Aorta (tissue), 5 donors: Measurements from ENCODE around the gene KDELR3. TPM values are rescaled to one million over a fixed set of nuclear protein-coding genes. Genes with fewer than 3 reads are reported as not detected.

Experiments used
- ATAC-seq: fragments of 200-7000 bp; cut with Tn5 transposase; one replicate; pipeline ENCODE4 v1.9.1; 2022; ENCODE audit warnings: moderate library complexity; ENCODE audit not compliant: low FRiP score
- DNase-seq, 2 donors: peaks; one replicate each; pipeline ENCODE4 v3.0.0-alpha.2; 2020
- H3K27ac ChIP-seq, 2 donors: one replicate each; pipeline ENCODE4 v1.5.1; 2013; ENCODE audit warnings: low read length in 2 of 2, mild to moderate bottlenecking in 2 of 2, moderate library complexity in 2 of 2, control low read depth in 1 of 2, inconsistent platforms in 1 of 2, low read depth in 1 of 2
- H3K27me3 ChIP-seq, 2 donors: one replicate each; pipeline ENCODE4 v1.6.1; 2013; ENCODE audit warnings: control low read depth in 1 of 2, low read length in 1 of 2, mild to moderate bottlenecking in 1 of 2, moderate library complexity in 1 of 2; ENCODE audit not compliant: insufficient read depth in 2 of 2, control insufficient read depth in 1 of 2
- H3K36me3 ChIP-seq, 2 donors: one replicate each; pipeline ENCODE4 v1.6.1; 2013; ENCODE audit warnings: control low read depth in 1 of 2, low read length in 1 of 2, mild to moderate bottlenecking in 1 of 2; ENCODE audit not compliant: insufficient read depth in 2 of 2, control insufficient read depth in 1 of 2
- H3K4me1 ChIP-seq, 2 donors: one replicate each; pipeline ENCODE4 v1.6.1; 2013; ENCODE audit warnings: low read length in 2 of 2, control low read depth in 1 of 2, mild to moderate bottlenecking in 1 of 2, moderate library complexity in 1 of 2; ENCODE audit not compliant: insufficient read depth in 2 of 2, control insufficient read depth in 1 of 2
- H3K4me3 ChIP-seq, 2 donors: one replicate each; pipeline ENCODE4 v1.5.1; 2013; ENCODE audit warnings: low read length in 2 of 2, control low read depth in 1 of 2, mild to moderate bottlenecking in 1 of 2
- H3K9me3 ChIP-seq: one replicate; pipeline ENCODE4 v1.6.1; 2013; ENCODE audit warnings: mild to moderate bottlenecking, low read length; ENCODE audit not compliant: control insufficient read depth
- WGBS, 2 donors: extraction: QIAGEN DNeasy Blood & Tissue Kit; methylation state at CpG; one replicate each; pipeline ENCODE4 v1.1.7; 2013; 5-methylcytosine and 5-hydroxymethylcytosine counted together
- intact Hi-C, 2 donors: fragments of 100-400 bp; cut with DNase I; formaldehyde crosslinking; loops; one replicate each; pipeline versions ENCODE4 v1.14.2 to v1.15.0; 2022
- polyA plus RNA-seq, 2 donors: library from polyadenylated mRNA; stranded (reverse); fragments of 200-250 nt; gene quantifications; one replicate each; pipeline ENCODE4 v1.2.3, GENCODE V29; 2013
- total RNA-seq, 2 donors: library from RNA; stranded (reverse); fragmentation: NEBNext Ultra II Directional; extraction: Animal tissue kit (Norgen Biotek cat#: 25700); gene quantifications; one replicate each; pipeline ENCODE4 v1.2.1, GENCODE V29; 2021
- donor health status: healthy with polysubstance abuse.
- donor health status: Bipolar disorder and iron deficiency.
- donor health status: DM: no; HTN: no; CAD: no.
- donor health status: DM: no; HTN: no; CAD: no.
- donor health status: DM: yes; HTN: yes; CAD: no.

The KDELR3 gene
- total and polyA plus RNA-seq, 4 donors, result 12.9 to 25.8 (median 20.8) TPM

DNA sequence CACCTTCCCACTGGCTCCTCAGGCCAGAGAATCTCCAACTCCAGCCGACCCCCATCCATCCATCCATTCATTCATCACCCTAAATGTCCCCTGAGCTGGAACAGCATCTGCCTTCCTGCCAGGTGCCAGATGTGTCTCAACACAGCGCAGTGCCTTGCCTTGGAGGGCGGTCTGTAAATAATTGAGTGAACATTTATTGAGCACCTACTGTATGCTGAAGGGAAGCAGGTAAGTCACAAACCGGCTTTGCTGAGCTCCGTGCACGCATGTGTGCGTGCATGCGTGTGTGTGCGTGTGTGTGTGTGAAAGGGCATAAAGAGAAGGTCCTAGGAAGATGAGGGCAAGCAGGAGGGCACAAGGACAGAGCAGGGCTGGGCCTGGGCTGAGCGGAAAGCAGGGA, 23.1 kb upstream of the KDELR3 start:
- Histone ChIP-seq H3K4me1 (no peaks in the 10 kb centered on the region), H3K9me3 (no peaks in the 10 kb centered on the region), H3K36me3 (no peaks in the 10 kb centered on the region), H3K27ac (no peak overlapping the region), H3K4me3 (no peak overlapping the region), H3K27me3 (no peaks in the 10 kb centered on the region)
- ATAC-seq (no peak), DNase-seq (no peak)
- WGBS, 2 donors, result 92 to 94% methylated on average over 10 of the region's 10 CpGs
- intact Hi-C loops, result no loop called here

DNA sequence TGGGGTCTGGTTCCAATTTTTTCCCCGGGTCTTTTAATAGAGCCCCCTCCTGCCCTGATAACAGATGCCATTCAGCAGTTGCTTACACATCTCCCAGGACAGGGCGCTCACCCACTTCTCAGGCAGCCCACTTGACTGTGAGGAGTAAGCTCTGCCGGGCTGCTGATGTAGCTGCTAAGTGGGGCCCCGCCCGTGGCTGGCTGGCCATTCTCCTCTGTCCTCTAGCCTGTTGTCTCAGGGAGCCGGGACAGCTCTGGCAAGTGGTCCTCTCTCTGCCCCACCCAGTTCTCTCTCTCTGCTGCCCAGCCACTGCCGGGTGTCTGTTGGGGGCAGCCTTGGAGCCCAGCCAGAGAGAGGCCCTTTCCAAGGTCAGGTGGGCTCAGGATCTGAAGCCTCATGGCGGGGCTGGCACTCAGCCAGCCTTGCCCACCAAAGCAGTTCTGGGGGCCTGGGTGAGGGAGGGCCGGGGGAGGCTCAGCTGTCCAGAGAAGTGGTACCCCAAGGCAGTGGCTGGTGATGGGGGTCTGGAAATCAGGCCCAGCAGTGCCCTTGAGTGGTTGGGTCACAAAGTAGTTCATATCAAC, 21.8 kb upstream of the KDELR3 start:
- Histone ChIP-seq H3K4me1 (no peaks in the 10 kb centered on the region), H3K9me3 (no peaks in the 10 kb centered on the region), H3K4me3 (no peak overlapping the region), H3K27ac (no peak overlapping the region), H3K36me3 (no peaks in the 10 kb centered on the region), H3K27me3 (no peaks in the 10 kb centered on the region)
- intact Hi-C loops, result no loop called here
- WGBS, 2 donors, result 63 to 69% methylated on average over 9 of the region's 9 CpGs
- no peak for ATAC-seq
- no peak for DNase-seq

DNA sequence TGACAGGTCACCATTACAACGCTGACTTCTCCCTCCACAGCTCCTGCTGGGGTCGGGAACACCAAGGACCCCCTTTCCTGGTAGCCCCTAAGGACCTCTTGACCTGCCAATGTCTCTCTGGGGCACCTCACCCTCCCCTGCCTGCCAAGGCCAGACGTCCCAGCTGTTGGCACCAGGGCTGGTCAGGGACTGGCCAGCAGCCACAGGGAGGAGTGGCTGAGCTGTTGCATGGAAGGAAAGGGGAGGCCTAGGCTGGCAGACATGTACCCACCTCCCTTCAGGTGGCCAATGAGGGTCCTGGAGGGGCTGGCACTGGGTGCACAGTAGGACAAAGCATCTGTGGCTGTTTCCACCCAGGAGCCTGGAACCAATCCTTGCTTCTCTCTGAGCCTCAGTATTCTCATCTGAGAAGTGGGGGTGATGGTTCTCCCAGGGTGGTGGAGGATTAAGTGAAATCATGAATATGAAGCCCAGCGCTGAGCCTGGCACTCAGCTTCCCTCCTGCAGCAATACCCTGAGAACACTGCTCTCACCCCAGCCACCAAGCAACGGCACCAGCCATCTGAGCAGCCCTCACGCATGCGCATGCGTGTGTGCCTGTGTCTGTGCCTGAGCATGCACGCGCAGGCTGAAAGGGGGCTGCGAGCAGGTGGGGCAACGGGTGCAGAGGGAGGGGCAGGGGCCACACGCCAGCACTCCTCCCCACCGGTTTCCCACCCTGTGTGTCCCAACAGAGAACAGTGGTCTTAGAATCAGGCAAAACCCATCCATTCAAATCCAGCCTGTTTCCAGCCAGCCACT, 18.8 kb upstream of the KDELR3 start:
- ATAC-seq, result no peak
- 79 to 80% methylated on average over 14 of the region's 14 CpGs for WGBS, 2 donors
- H3K27ac ChIP-seq, result no peak overlapping the region
- no peaks in the 10 kb centered on the region for H3K4me1 ChIP-seq
- DNase-seq, result no peak
- H3K36me3 ChIP-seq, result no peaks in the 10 kb centered on the region
- no peaks in the 10 kb centered on the region for H3K27me3 ChIP-seq
- intact Hi-C loops, result no loop called here
- no peaks in the 10 kb centered on the region for H3K9me3 ChIP-seq
- H3K4me3 ChIP-seq, result no peak overlapping the region

DNA sequence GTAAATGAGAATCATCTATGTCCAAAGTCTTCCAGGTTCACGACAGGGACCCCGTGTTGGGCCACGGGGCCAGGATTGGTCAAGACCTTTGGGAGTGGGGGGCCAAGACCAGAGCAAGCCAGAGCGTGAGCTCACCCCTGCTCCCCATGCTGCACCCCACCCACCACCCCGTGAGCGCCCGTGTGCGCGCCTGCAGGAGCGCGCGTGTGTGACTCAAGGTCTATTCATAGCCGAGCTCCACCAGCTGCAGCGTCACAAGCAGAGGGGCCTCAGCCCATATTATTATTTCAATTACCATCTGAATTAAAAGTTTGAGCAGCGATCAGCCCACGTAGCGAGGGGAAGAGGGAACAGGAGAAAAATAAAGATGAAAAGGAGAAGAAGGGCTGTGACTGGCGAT, 18.1 kb upstream of the KDELR3 start:
- H3K27ac ChIP-seq, result no peak overlapping the region
- 69 to 74% methylated on average over 18 of the region's 18 CpGs for WGBS, 2 donors
- ATAC-seq, result no peak
- H3K9me3 ChIP-seq, result no peaks in the 10 kb centered on the region
- H3K4me1 ChIP-seq, result no peaks in the 10 kb centered on the region
- H3K4me3 ChIP-seq, result no peak overlapping the region
- intact Hi-C loops, result loop anchor here in 1 of 2 donors (5.0 kb wide), 1 partner anchor 37 kb away; no protein-coding TSS in a partner anchor
- no peaks in the 10 kb centered on the region for H3K27me3 ChIP-seq
- H3K36me3 ChIP-seq, result no peaks in the 10 kb centered on the region
- DNase-seq, result no peak

DNA sequence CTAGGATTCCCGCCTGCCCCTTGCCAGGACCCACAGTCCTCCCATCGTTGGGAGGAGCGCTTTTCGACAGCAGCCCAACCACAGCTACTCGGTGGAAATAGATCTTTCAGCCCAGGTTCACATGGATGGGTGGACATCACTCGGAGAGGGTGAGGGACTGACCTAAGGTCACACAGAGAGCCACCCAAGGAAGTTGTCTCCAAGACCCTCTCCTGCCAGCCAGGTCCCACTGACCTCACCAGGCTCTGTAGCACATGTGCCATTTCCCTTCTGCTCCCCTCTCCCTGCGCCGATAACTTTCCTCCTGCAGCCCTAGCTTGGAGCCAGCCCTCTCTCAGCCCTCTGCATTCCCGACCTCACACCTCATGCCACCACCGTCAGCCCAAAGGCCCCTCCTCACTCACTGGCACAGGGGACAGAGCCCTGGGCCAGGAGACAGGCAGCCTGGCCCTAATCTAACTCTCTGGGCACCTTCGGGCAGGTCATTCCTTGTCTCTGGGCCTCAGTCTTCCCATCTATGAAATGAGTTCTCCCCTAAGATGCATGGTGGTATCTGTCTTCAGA, 17.6 kb upstream of the KDELR3 start:
- Histone ChIP-seq H3K27me3 (no peaks in the 10 kb centered on the region), H3K4me3 (no peak overlapping the region), H3K27ac (no peak overlapping the region), H3K36me3 (no peaks in the 10 kb centered on the region), H3K9me3 (no peaks in the 10 kb centered on the region), H3K4me1 (no peaks in the 10 kb centered on the region)
- intact Hi-C loops, result loop anchor here in 1 of 2 donors (5.0 kb wide), 1 partner anchor 38 kb away; no protein-coding TSS in a partner anchor
- ATAC-seq, result no peak
- DNase-seq, result no peak
- WGBS, 2 donors, result 38 to 42% methylated on average over 11 of the region's 11 CpGs

DNA sequence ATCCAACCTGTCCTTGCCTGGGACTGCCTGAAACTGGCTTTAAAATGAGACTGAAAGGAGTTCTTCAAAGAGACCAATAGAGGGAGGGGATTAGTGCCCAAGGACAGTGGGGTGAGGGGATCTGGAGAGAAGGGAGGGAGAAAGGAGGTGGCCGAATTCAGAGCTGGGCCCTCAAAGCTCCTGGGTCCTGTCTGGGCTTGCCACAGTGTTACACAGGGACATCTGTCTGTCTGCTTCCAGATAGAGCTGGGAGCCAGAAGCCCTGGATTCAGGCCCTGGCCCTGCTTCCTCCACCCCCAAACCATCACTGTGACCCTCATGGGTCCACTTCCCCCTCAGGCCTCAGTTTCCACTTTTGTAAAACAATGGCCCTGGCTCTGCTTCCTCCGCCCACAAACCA, 16.5 kb upstream of the KDELR3 start:
- Histone ChIP-seq H3K27ac (no peak overlapping the region), H3K9me3 (no peaks in the 10 kb centered on the region), H3K36me3 (no peaks in the 10 kb centered on the region), H3K4me3 (no peak overlapping the region), H3K4me1 (no peaks in the 10 kb centered on the region), H3K27me3 (no peaks in the 10 kb centered on the region)
- intact Hi-C loops, result loop anchor here in 1 of 2 donors (5.0 kb wide), 1 partner anchor 39 kb away; no protein-coding TSS in a partner anchor
- 88 to 100% methylated on average over 2 of the region's 2 CpGs for WGBS, 2 donors
- no peak for ATAC-seq
- DNase-seq, result no peak

DNA sequence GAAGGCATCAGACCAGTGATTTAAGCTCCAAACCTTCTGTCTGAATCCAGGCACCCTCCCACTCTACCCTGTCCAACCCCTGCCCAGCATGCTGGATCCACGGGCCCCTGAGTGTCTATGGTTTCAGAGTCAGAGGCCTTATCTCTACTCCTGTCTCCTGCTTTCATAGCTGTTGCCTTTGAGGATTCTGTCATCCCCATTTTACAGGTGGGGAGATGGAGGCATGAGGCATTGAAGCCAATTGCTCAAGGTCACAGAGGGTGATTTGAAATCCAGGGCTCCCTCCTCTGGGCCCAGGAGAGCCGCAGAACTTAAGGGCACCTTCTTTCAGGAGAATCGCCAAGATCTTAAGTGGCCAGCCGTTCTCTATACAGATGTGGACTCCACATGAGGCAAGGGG, 16.0 kb upstream of the KDELR3 start:
- Histone ChIP-seq H3K27ac (no peak overlapping the region), H3K4me1 (no peaks in the 10 kb centered on the region), H3K4me3 (no peak overlapping the region), H3K9me3 (no peaks in the 10 kb centered on the region), H3K36me3 (no peaks in the 10 kb centered on the region), H3K27me3 (no peaks in the 10 kb centered on the region)
- intact Hi-C loops, result loop anchor here in 1 of 2 donors (5.0 kb wide), 1 partner anchor 40 kb away; no protein-coding TSS in a partner anchor
- WGBS, 2 donors, result 45 to 55% methylated on average over 4 of the region's 4 CpGs
- ATAC-seq (no peak), DNase-seq (no peak)

DNA sequence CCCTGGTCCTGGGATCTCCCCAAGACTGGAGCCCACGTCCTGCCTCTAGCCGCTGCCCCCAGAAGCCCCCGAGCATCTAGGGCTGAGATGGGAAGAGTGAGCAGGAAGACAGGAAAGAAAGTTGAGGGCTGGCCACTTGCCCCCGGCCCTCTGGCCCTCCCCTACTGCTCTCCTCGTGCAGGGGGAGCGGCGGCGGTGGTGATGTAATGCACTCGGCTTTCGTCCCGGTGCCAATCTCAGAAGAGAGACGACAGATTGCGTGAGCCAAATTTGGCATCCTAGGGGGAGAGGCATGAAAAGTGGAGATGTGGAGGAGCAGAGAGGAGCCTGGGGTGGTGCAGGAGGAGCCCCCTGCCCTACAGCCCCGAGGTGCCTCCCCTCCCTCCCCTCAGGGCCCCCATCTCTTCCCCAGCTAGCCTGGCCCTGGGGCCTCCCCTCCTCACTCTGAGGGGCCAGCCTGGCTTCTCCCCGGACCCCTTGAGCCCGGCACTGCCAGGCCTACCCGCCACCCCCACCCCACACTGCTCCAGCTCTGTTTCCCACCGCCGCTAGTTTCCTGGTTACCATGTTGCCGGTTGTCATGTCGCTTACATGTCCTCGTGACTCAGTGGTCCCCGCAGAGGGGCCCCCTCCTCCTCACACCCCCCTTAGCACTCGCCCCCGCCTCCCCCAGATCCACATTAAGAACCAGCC, 15.4 kb upstream of the KDELR3 start:
- no peaks in the 10 kb centered on the region for H3K36me3 ChIP-seq
- no peak overlapping the region for H3K27ac ChIP-seq
- ATAC-seq, result peak; percentile 23
- no peaks in the 10 kb centered on the region for H3K4me1 ChIP-seq
- H3K4me3 ChIP-seq, result no peak overlapping the region
- 13 to 15% methylated on average over 25 of the region's 25 CpGs for WGBS, 2 donors
- no peaks in the 10 kb centered on the region for H3K27me3 ChIP-seq
- intact Hi-C loops, result loop anchor here in 1 of 2 donors (5.0 kb wide), 1 partner anchor 40 kb away; no protein-coding TSS in a partner anchor
- H3K9me3 ChIP-seq, result no peaks in the 10 kb centered on the region
- DNase-seq, result peak; percentile 75 to 88
